Hepatocyte (in vitro differentiated cells): ENCODE measurements around the gene MLLT1.

ENCODE experiments used
- EZH2phosphoT487 ChIP-seq: fragments of 200-600 bp; sonication (generic); IDR thresholded peaks from one replicate; pipeline ENCODE4 v1.6.1; 2018; ENCODE audit warnings: antibody characterized with exemption, mild to moderate bottlenecking, low read depth, moderate library complexity; ENCODE audit not compliant: unreplicated experiment, severe bottlenecking
- TF ChIP-seq, protein P1 (sequence below): fragments of 200-600 bp; sonication (generic); IDR thresholded peaks from 2 replicates; pipeline ENCODE4 v1.5.1; 2016; ENCODE audit warnings: antibody characterized with exemption, mild to moderate bottlenecking; ENCODE audit not compliant: poor library complexity

DNA sequence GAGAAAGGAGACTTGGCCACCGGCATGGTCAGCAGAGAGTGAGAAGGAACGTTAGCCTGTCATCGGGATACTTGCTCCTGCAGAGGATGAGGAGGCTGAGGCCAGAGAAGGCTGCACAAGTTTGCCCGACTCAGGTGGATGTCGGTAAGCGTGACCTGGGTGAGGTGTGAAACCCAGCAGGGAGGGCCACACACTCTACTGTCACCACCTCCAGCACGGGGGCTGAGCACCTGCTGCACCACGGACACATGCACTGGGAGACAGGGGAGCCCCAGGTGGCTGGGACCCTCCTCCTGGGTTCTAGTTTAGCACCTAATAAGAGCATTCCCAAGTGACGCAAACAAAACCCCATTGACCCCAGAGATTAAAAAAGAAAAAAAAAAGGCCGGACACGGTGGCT, 17.3 kb downstream of the MLLT1 start:
- TF ChIP-seq, protein P1, sequence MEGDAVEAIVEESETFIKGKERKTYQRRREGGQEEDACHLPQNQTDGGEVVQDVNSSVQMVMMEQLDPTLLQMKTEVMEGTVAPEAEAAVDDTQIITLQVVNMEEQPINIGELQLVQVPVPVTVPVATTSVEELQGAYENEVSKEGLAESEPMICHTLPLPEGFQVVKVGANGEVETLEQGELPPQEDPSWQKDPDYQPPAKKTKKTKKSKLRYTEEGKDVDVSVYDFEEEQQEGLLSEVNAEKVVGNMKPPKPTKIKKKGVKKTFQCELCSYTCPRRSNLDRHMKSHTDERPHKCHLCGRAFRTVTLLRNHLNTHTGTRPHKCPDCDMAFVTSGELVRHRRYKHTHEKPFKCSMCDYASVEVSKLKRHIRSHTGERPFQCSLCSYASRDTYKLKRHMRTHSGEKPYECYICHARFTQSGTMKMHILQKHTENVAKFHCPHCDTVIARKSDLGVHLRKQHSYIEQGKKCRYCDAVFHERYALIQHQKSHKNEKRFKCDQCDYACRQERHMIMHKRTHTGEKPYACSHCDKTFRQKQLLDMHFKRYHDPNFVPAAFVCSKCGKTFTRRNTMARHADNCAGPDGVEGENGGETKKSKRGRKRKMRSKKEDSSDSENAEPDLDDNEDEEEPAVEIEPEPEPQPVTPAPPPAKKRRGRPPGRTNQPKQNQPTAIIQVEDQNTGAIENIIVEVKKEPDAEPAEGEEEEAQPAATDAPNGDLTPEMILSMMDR: no peak
- TF ChIP-seq EZH2phosphoT487: no peak
